NCI-H187 (cell line): ENCODE measurements around the gene SNX9.

Source experiments
- DNase-seq, 2 experiments: peaks; one replicate each; lab custom pipeline; 2025; lab: John Stamatoyannopoulos, UW

Gene SNX9

DNA sequence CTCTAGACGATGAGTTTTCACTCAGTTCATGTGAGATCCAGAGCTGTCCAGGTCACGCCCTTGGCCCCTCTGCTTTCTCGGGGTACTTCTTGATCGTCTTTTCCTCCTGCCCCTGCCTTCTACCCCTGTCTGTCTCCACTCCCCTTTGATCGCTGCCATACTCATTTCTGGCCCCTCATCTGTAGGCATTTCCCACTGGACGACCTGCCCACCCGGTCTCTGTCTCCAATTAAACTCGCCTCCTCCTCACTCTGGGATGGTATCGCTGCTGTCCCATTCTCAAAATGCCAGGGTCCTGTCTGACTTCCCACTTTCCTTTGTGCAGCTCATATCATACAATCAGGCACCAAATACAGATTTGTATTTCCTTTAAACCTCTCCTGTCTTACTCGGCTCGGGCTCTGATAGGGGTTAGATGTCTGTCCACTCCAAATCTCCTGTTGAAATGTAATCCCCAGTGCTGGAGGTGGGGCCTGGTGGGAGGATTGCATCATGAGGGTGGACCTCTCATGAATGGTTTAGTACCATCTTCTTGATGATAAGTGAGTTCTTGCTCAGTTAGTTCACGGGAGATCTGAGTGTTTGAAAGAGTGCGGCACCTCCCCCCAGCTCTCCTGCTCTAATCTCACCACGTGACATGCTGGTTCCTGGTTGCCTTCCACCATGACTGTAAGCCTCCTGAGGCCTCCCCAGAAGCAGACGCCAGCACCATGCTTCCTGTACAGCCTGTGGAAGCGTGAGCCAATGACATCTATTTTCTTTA, 155.2 kb downstream of the SNX9 start:
- DNase-seq = no peak

DNA sequence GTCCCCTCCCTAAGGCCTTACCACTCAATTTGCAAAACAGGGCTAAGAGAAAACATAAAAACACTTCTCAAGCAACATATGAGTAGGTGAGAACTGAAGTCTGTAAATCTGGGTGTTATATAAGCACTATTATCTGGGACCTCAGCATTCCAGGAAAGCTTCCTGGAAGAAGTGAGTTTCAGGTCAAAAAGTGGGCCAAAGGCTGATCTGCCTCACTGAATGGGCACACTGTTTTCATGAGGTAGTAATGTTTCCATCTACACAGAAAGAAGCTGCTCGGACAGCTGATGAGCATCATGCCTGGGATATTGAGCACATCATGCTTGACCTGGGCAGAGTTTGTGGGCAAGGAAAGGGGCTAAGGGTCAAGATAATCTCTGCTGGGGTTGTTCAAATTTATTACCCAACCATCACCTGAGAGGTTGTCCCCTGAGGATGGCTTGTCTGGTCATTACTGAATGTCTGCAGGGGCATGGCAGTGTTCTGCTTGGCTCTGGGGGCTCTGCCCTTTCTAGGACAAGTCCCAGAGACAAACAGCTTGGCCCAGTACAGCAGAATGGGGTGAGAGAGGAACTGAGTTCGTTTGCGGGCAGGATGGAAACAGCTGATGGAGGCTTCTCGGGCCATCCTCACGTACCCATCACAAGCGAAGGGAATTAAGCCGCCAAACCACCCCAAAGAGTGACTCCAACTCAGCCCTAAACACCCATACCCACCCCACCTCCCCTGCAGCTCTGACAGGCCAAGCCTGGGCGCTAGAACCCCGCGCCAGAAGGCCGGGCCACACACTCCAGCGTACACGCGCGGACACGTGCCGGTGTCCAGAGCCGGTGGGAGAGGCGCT, 157.5 kb downstream of the SNX9 start:
- no peak for DNase-seq

DNA sequence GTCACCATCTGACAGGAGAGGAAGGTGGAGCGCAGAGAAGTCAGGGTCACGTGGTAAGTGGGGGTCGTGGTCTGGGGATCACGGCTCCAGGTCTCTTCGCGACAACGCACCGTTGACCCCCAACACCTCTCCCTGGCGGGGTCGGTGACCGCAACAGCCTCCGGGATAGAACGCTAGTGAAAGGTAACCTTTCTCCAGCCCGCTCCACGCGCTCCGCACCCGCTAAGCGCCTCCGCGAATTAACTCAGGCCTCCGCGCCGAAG, 158.0 kb downstream of the SNX9 start:
- DNase-seq = no peak

DNA sequence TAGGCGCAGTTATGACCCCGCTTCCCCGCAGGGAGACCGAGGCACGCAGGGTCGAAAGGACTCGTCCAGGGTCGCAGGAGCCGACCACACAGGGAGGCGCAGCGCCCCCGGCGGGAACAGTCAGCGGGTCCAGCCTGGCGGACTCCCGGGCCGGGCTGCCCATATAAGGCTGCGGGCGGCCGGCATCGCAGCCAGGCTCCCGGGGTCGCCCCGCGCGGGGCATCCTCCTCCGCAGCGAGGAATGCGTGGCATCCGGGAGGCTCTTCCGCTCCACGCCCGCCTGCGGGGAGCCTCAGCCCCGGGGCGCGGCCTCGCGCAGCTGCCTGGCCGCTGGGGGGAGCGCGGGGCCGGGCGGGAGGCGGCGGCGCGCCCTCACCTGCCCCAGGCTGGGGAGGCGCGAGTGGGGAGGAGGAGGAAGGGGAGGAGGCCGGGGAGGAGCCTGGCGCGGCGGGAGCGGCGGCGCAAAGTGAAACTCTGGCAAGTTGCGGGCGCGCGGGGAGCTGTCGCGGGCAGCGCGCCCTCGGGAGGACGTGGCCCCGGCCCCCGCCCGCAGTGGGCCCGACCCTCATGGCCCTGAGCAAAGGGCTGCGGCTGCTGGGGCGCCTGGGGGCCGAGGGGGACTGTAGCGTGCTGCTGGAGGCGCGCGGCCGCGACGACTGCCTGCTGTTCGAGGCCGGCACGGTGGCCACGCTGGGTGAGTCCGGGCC, 158.5 kb downstream of the SNX9 start, which contains the start of gene SYNJ2:
Gene SYNJ2 (plus strand): TSS at position 469 of the 707 bp plus-strand sequence. CDS start 99 bp downstream, at position 568.
- peak in 1 of 2 experiments; percentile 55 for DNase-seq

DNA sequence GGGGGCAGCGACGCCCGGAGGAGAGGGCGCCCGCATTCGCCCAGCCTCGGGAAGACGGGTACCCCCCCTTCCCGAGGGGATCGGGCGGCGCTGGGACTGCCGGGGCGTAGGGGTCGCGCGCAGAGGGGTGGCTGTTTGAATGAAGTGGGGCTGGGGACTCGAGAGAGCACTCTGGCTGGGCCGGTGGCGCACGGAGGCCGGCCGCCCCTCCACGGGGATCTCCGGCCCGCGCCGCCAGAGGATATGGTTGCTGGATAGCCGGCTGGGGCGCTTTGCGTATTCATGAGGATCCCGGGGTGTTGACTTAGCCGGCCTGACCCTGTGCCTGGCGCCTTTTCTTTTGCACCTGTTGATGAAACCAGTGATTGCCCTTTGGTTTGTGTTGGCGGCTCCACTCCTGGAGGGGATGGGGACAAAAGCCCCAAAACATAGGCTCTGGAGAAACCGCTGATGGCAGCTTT, 159.1 kb downstream of the SNX9 start:
- DNase-seq = no peak

DNA sequence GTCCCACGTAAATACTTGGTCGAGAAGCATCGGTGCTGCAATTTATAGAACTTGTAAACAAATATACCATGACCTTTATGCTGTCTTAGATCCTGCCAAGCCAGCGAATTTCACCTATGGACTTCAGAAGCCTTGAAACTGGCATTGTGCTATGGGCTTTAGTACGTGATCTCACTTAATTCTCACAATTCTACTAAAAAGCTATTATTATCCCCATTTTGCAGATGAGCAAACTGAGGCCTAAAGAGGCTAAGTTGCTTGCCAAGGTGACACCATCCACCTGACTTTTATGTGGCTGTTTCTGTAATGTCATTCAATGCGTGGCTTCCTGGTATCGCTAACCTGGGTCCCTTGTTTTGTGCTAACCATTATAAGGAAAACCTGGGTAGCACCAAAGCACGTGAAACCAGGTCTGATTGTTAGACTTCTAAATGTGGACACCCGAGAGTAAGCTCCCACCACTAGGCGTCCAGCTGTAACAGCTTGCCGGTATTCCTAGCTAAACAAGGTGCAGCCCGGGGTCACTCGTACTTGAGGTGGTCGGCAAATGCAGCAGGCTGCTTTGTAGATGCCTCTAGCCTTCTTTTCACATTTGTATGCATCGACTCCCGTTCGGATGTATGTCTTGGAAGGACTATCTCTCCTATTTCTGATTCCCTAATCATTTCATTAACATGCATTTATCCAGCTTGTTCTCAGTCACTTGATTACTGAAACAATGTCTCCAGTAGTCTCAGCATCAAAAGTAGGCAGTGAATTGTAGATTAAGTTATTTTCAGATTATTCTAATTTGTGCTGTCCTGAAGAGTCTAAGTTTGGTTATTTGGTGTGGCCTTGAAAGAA, 159.7 kb downstream of the SNX9 start:
- DNase-seq = no peak

DNA sequence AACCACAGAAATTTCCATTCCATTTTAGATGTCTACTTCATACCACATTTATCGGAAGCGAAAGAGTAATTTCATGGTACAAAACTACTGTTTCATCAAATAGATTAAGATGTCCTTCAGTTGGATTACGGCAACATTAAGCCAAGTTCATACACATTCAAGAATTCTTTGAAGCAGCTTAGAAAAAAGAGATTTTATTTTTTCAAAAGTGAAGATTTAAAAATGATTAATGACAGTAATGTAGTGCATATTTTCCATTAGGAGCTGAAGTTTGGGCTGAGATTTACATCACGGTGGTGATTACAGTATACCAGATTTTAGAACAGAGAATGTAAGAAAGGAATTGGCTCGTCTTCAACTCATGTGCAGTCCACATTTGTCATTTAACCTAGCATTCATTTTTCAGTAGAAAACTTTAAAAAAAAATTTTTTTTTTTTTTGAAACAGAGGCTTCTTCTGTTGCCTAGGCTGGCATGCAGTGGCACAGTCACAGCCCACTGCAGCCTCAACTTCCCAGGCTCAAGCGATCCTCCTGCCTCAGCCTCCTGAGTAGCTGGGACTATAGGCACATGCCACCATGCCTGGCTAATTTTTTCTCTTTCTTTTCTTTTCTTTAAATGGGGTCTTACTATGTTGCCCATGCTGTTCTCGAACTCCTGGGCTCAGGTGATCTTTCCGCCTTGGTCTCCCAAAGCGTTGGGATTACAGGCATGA, 160.5 kb downstream of the SNX9 start:
- no peak for DNase-seq

DNA sequence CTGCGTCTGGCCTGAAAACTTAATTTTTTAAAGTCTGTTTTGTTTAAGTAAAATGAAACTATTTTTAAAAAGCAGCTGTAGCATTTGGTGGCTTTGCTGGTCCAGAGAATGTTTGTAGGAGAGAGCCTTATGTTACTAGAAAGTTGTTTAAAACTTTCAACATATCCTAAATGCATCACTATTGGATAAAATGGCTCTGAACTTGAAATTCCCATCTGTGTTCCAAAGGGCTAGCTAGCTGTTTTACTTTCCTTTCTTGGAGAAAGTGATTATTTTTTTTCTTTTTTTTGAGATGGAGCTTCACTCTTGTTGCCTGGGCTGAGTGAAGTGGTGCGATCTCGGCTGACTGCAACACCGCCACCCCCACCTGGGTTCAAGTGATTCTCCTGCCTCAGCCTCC, 161.1 kb downstream of the SNX9 start:
- no peak for DNase-seq

DNA sequence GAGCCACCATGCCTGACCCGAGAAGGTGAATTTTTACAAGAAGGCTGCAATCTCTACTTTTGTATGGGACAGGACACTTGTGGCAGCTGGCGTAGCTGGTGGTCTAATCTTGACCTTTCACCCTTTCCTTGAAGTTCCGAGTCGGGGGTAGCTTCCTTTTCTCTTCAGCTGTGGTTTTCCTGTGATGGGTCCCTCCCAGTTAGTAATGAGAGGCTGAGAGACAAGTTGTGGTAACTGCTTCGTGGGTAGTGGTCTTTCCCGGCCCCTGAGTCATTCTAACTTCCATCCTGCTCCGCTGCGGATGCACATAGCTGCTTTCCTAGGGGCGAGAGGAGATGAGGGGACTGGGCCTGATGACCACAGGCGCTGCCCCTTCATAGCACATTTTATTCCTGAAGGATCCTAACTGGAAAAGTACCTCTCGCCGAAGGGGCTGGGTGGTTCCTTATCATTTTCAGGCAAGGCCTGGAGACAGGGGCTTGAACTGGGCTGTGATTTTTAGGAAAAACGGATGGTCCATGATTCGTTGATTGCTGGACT, 161.7 kb downstream of the SNX9 start:
- no peak for DNase-seq

DNA sequence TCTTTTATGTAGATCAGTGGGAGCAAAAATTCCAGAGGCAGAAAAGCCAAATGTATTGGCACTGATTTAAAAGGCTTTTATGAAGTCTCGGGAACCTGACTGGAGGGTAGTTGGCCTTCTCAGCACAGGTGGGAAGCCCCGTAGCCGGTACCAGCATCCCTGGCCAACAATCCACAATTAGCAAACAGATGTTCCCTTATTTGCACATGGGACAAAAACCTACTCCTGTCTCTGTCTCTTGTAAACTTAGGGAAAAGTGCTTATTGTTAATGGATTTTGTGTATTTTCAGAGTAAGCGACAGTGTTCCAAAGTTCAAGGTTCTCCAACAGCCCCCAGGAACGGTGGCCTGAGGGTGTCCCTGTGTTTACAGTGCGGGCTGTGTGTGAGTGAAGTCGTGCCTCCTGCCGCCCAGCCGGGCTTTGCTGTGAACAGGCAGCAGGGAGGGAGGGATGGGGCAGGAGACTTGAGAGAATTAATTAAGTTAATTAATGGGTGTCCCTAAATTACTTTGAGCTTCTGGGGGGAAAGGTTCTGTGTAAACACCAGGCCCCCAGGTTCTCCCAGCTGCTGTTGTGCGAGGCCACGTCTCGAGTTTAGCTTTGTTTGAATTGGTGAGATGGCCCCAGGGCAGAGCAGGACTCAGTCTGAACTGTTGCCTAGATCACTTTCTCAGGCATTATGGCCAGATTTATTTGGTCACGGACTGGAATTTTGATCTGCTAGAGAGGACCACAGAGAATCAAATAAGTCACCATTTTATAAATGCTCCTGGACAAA, 162.5 kb downstream of the SNX9 start:
- DNase-seq = no peak

DNA sequence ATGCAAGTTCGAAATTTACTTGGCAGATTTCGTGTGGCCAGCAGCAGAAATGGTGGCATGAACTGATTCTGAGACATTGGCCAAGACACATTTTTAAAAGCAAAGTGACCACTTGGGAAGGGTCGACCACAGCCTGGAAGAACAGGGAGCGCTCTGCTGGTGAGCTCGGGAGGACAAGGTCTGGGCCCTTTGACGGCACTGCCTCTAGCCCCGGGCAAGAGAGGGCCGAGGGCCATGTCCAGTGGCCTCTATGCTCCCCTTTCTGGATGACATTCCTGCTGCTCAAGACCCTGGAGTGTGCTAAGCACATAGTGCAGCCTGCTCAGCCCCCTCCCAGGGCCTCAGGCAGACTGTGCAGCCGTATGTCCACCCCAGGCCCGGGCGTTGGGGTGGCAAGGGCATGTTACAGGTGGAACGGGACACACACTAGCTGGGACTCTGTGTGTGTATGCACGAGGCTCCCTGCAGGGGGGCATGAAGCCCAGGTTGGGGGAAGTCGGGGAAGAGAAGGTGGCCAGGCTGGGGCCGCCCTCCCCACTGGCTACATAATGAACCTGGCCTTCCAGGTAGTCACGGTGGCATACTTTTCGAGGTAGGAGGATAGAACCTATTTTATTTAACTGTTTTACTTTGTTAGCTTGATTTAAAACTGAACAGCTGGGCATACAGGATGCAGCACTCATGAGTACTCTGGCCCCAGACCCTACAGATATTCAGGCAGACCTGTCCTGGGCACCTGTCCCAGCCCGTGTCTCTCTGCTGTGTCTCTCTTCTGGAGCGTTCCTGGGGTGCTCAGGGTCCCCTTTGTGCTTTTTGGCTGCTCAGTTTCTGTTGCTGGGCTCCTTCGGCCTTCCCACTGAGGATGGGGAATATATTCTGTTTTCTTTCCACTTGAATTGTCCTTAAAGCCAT, 165.0 kb downstream of the SNX9 start:
- no peak for DNase-seq

DNA sequence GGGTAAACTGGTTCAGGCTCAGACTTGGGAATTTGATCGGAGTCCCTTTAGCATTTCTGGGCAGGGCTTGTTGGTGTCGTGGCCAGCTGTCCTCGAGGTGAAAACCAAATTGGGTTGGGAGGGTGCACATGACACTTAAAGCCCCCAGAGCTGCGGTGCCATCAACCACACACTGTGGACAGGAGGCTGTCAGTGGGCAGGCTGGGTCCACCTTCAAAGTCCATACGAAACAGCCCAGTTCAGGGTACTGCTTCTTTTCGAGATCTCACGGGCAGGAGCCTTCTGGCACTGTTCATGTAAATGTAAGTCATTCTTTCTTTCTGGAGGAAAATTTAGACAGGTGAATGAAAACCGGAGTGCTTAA, 165.6 kb downstream of the SNX9 start:
- DNase-seq = no peak

DNA sequence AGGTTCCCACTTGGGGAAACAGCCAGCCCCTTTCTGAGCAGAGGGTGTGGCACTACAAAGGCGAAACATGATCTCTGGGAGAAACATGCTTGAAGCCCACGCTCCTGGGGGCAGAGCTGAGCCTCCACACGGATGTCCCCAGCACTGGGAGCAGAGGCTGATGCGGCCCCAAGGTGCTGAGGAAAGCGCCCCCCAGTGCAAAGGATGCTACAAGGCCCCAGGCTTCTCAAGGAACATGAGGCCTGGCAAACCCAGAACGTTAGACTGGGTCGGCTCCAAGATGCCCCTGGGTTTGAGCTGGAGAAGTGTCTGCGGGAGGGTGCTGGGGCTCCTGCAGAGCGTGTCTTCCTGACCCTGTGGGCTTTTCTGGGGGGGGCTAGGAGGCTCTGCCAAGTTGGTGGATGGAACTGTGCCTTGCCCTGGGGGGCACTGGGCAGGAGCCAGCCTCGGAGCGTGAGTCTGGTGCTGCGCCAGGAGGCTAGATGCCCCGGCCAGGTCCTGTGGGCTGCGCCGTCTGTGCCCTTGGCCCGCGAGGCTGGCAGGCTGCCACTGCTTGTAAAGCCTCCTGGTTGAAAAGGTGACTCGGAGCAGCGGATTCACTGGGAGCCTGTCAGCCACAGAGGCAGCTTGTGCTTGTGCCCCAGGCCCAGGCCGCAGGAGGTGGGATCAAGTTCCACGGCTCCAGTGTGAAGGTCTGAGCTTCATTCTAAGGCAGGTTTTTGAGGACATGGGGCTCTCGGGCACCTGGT, 166.7 kb downstream of the SNX9 start:
- DNase-seq = peak in 1 of 2 experiments; percentile 14

DNA sequence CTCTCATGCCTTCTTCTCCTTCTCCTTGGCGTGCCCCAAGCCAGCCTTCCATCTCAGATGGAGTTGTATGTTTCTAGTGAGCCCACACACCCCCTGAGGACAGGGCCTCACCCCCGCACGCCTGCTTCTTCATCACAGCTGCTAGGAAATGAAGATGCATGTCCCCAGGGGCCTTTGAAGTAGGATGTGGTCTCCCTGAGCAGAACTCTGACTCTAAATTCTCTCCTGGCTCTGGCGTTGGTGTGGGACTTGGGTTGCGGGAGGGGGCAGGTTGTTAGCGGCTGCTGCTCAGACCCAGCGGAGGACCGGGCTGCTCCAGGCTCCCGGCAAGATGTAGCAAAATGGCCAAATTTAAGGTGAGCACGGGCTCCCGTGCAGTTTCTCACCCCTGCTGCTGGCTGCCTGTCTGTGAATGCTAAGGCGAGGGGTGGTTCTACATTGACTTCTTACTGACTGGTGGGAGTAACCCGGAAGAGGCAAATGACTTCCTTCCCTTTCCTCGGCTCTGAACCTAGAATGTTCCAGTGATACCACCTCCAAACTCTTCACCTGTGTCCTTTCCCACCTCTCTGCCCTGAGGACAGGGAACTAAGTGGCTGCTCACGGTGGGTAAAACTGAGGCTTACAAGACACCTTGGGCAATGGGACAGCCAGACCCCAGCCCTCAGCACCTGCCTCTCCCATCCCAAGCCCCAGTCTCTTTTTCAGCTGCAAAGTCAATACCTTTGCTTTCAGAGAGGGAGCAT, 167.4 kb downstream of the SNX9 start:
- no peak for DNase-seq

DNA sequence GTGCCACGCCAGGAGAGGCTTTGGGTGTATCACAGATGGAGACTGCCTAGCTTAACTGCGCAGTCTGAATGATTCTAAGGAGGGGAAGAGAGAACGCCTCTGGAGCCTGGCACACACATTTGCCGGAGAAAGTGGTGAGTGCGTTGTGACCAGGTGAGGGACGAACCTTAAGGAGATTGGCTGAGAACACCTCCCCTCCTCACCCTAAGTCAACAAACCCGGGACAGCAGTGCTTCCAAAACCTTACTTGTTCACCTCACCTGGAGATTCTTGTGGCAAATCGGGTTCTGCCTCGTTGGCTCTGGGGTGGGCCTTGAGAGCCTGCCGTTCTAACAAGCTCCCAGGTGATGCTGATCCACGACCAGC, 168.0 kb downstream of the SNX9 start:
- peak in 1 of 2 experiments; percentile 52 for DNase-seq

DNA sequence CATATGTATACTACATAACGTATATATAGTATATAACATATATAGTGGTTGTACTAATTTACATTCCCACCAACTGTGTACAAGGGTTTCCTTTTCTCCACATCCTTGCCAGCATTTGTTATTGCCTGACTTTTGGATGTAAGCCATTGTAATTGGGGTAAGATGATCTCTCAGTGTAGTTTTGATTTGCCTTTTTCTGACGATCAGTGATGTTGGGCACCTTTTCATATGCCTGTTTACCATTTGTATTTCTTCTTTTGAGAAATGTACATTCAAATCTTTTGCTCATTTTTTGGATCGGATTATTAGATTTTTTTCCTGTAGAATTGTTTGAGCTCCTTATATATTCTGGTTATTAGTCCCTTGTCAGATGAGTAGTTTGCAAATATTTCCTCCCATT, 170.0 kb downstream of the SNX9 start:
- no peak for DNase-seq

DNA sequence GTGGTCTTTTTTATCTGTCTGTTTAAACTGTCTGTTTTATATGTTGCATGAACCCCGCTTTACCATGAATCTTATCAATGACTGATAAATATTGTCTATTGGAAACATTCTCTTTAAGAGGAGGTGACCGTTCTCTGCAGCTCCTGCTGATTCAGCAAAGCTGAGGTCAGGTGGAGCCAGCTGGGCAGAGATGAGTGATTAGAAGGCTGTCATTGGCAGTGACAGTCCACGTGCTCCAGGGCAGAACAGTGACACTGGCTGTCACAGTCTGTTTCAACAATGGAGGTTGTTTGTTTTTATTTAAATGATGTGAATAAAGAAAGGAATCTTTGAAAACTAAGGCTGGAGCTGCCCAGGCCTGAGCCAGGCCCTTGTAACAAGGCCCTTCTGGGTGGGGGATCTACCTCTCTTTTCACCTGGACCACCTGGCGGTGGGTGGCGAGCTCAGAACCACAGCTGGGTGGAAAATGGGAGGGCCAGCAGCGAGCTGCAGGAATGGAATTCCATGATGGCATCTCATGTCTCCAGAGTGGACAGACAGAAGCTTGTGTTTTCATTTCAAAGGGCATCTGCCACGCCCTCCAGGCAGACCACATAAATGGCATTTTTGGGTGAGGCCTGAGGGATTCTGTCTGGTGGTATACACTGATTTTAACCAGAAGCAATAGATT, 171.2 kb downstream of the SNX9 start:
- DNase-seq = no peak
